Loucy (cell line): ENCODE measurements around the gene THSD8.

Experiments used
- H2AFZ ChIP-seq: fragments of 200-600 bp; sonication (generic); 2 replicates; pipeline ENCODE4 v1.6.0; 2016; ENCODE audit warnings: antibody characterized with exemption, mild to moderate bottlenecking, low read length, moderate library complexity
- H3F3A ChIP-seq: fragments of 200-600 bp; 2 replicates; pipeline ENCODE4 v1.6.0; 2016; ENCODE audit warnings: antibody characterized with exemption, low read depth, mild to moderate bottlenecking
- H3K27me3 ChIP-seq: fragments of 200-600 bp; sonication (generic); 2 replicates; pipeline ENCODE4 v1.6.1; 2014; ENCODE audit warnings: low read length, mild to moderate bottlenecking; ENCODE audit not compliant: insufficient read depth, poor library complexity, severe bottlenecking
- H3K36me3 ChIP-seq: fragments of 200-600 bp; sonication (generic); 2 replicates; pipeline ENCODE4 v1.6.1; 2016; ENCODE audit warnings: low read length; ENCODE audit not compliant: insufficient read depth
- H3K4me1 ChIP-seq: fragments of 200-600 bp; sonication (generic); 2 replicates; pipeline ENCODE4 v1.5.1; 2014; ENCODE audit warnings: low read length, mild to moderate bottlenecking; ENCODE audit not compliant: insufficient read depth, poor library complexity, severe bottlenecking
- H3K4me2 ChIP-seq: fragments of 200-600 bp; sonication (generic); 2 replicates; pipeline ENCODE4 v1.6.0; 2014; ENCODE audit warnings: antibody characterized with exemption, low read length, low read depth, mild to moderate bottlenecking; ENCODE audit not compliant: poor library complexity, severe bottlenecking
- H3K4me3 ChIP-seq: fragments of 200-600 bp; sonication (generic); 2 replicates; pipeline ENCODE4 v1.5.1; 2014; ENCODE audit warnings: low read length, mild to moderate bottlenecking, mixed read lengths; ENCODE audit not compliant: poor library complexity, severe bottlenecking
- H3K79me2 ChIP-seq: fragments of 200-600 bp; sonication (generic); 2 replicates; pipeline ENCODE4 v1.6.1; 2014; ENCODE audit warnings: low read length; ENCODE audit not compliant: insufficient read depth
- H3K9ac ChIP-seq: fragments of 200-600 bp; sonication (generic); 2 replicates; pipeline ENCODE4 v1.6.0; 2014; ENCODE audit warnings: mild to moderate bottlenecking, low read depth, low read length, moderate library complexity; ENCODE audit not compliant: poor library complexity, severe bottlenecking
- H3K9me2 ChIP-seq: fragments of 200-600 bp; sonication (generic); replicated peaks from 2 replicates; pipeline ENCODE4 v1.6.1; 2016; ENCODE audit warnings: low read depth, low read length, mixed read lengths
- H3K9me3 ChIP-seq: fragments of 200-600 bp; sonication (generic); 2 replicates; pipeline ENCODE4 v1.6.1; 2014; ENCODE audit warnings: mild to moderate bottlenecking, antibody characterized with exemption, low read length, low read depth; ENCODE audit not compliant: insufficient read depth
- H4K20me1 ChIP-seq: fragments of 200-600 bp; sonication (generic); 2 replicates; pipeline ENCODE4 v1.6.0; 2014; ENCODE audit warnings: antibody characterized with exemption, low read length, mild to moderate bottlenecking; ENCODE audit not compliant: insufficient read depth, poor library complexity, severe bottlenecking
- CTCF ChIP-seq: fragments of 200-600 bp; sonication (generic); conservative IDR thresholded peaks from 2 replicates; pipeline ENCODE4 v1.5.1; 2014; ENCODE audit warnings: mild to moderate bottlenecking, antibody characterized with exemption, low read length
- EZH2phosphoT487 ChIP-seq: fragments of 200-600 bp; IDR thresholded peaks from 2 replicates; pipeline ENCODE4 v1.6.1; 2018; ENCODE audit warnings: antibody characterized with exemption, mild to moderate bottlenecking, moderate library complexity, borderline replicate concordance

THSD8 gene

GRCh38 chr19:12772323-12772722 lies 29.5 kb upstream of the THSD8 start:
- Histone ChIP-seq H3K4me1 (peaks cover 5% of the 10 kb centered on the region), H3K9ac (no peak overlapping the region), H3K4me3 (no peak overlapping the region), H3F3A (no peaks in the 10 kb centered on the region), H4K20me1 (no peaks in the 10 kb centered on the region), H3K27me3 (no peaks in the 10 kb centered on the region), H3K4me2 (no peak overlapping the region), H3K9me2 (no peaks in the 10 kb centered on the region), H3K9me3 (no peaks in the 10 kb centered on the region), H3K36me3 (no peaks in the 10 kb centered on the region), H3K79me2 (no peaks in the 10 kb centered on the region), H2AFZ (no peak overlapping the region)
- no peak for TF ChIP-seq EZH2phosphoT487

DNA sequence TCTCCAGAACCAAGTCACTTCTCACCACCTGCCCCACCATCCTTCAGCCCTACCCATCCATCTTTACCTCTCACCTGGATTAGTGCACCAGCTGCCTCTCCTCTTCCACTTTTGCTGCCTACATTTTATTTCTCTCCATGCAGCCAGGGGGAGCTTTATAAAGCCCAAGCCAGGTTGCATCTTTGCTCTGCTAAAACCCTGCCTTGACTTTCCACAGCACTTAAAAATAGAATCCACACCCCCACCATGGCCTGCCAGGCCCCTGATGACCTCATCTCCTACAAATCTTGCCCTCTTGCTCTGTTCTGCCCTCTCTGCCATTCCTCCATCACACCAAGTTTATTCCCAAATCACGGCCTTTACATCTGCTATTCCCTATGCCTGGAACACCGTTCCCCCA lies 28.3 kb upstream of the THSD8 start:
- no peaks in the 10 kb centered on the region for H3K9me3 ChIP-seq
- no peaks in the 10 kb centered on the region for H3K79me2 ChIP-seq
- no peaks in the 10 kb centered on the region for H4K20me1 ChIP-seq
- no peak overlapping the region for H3K4me2 ChIP-seq
- H2AFZ ChIP-seq = no peak overlapping the region
- H3K36me3 ChIP-seq = no peaks in the 10 kb centered on the region
- H3F3A ChIP-seq = no peaks in the 10 kb centered on the region
- H3K27me3 ChIP-seq = no peaks in the 10 kb centered on the region
- no peak overlapping the region for H3K4me3 ChIP-seq
- TF ChIP-seq CTCF (peak; percentile 56), EZH2phosphoT487 (no peak)
- H3K4me1 ChIP-seq = peaks cover 16% of the 10 kb centered on the region
- no peak overlapping the region for H3K9ac ChIP-seq
- H3K9me2 ChIP-seq = no peaks in the 10 kb centered on the region

GRCh38 chr19:12774588-12775555 lies 27.0 kb upstream of the THSD8 start, which contains the start of gene HOOK2:
TSS of gene HOOK2 (minus strand) at chr19:12775552. CDS start at chr19:12775449, 103 bp downstream.
- Histone ChIP-seq H3K9me2 (no peaks in the 10 kb centered on the region), H3F3A (no peaks in the 10 kb centered on the region), H2AFZ (peak within 1 kb of the TSS; percentile 94), H3K4me1 (peaks cover 27% of the 10 kb centered on the region), H3K4me3 (peak within 1 kb of the TSS; percentile 86), H3K4me2 (peak within 1 kb of the TSS; percentile 96), H3K9me3 (no peaks in the 10 kb centered on the region), H3K79me2 (no peaks in the 10 kb centered on the region), H3K27me3 (no peaks in the 10 kb centered on the region), H3K36me3 (no peaks in the 10 kb centered on the region), H3K9ac (peak within 1 kb of the TSS; percentile 76), H4K20me1 (no peaks in the 10 kb centered on the region)
- TF ChIP-seq EZH2phosphoT487 = no peak
- TF ChIP-seq CTCF = no peak
